Esophagus muscularis mucosa (tissue), 4 donors: ENCODE results near the gene PITPNM1. TPM values are rescaled to one million over a fixed set of nuclear protein-coding genes. Genes with fewer than 3 reads are reported as not detected.
"Not testable (repeated sequence)": the region's sequence is repeated elsewhere in the genome, so short reads cannot be mapped to it uniquely, and the experiment has no call there.

Source experiments
- DNase-seq: peaks from one replicate; pipeline ENCODE4 v3.0.0-alpha.2; 2017; ENCODE audit errors: extremely low spot score
- H3K27ac ChIP-seq, 4 donors: fragments of 200-600 bp; sonication (generic); replicated peaks in 1 of 4; 1 replicate in 3 of 4; 2 replicates in 1 of 4; pipeline ENCODE4 v1.5.1; 2016 to 2019; ENCODE audit warnings: mild to moderate bottlenecking in 1 of 4
- H3K27me3 ChIP-seq, 4 donors: fragments of 200-600 bp; sonication (generic); one replicate each; pipeline versions ENCODE4 v1.5.1 to v1.6.0; 2016 to 2019
- H3K36me3 ChIP-seq, 4 donors: fragments of 200-600 bp; sonication (generic); one replicate each; pipeline ENCODE4 v1.5.1; 2016 to 2019
- H3K4me1 ChIP-seq, 4 donors: fragments of 200-600 bp; sonication (generic); one replicate each; pipeline ENCODE4 v1.5.1; 2016 to 2019
- H3K4me3 ChIP-seq, 4 donors: fragments of 200-600 bp; sonication (generic); 1 replicate in 2 of 4; 2 replicates in 2 of 4; pipeline ENCODE4 v1.5.1; 2016 to 2019; ENCODE audit warnings: mild to moderate bottlenecking in 4 of 4, moderate library complexity in 1 of 4
- H3K9me3 ChIP-seq, 4 donors: fragments of 200-600 bp; sonication (generic); 1 replicate in 3 of 4; 2 replicates in 1 of 4; pipeline ENCODE4 v1.5.1; 2016 to 2019
- CTCF ChIP-seq, 3 experiments: fragments of 200-600 bp in 2 of 3; fragments of 450-650 bp in 1 of 3; sonication (generic) in 2 of 3; IDR thresholded peaks; one replicate each; pipeline ENCODE4 v1.5.1; 2017 to 2019; ENCODE audit warnings: antibody characterized with exemption in 3 of 3, mild to moderate bottlenecking in 2 of 3, moderate library complexity in 1 of 3
- EP300 ChIP-seq: sonication (generic); formaldehyde crosslinking; IDR thresholded peaks from one replicate; pipeline ENCODE4 v1.6.1; 2017; ENCODE audit warnings: antibody characterized with exemption
- POLR2A ChIP-seq: fragments of 450-650 bp; IDR thresholded peaks from one replicate; pipeline ENCODE4 v1.6.1; 2017; ENCODE audit warnings: antibody characterized with exemption, moderate library complexity, mild to moderate bottlenecking, low read depth
- POLR2AphosphoS5 ChIP-seq, 2 donors: sonication (generic); formaldehyde crosslinking; IDR thresholded peaks; one replicate each; pipeline ENCODE4 v1.6.1; 2017; ENCODE audit warnings: antibody characterized with exemption in 2 of 2
- WGBS: methylation state at CpG from one replicate; pipeline ENCODE4 v1.1.5; 2018; 5-methylcytosine and 5-hydroxymethylcytosine counted together
- intact Hi-C: fragments of 100-400 bp; cut with DNase I; formaldehyde crosslinking; loops from one replicate; pipeline ENCODE4 v1.15.1; 2023
- total RNA-seq, 4 donors: library from RNA; depleted of rRNA; stranded (reverse); fragments of >200 nt; gene quantifications; one replicate each; pipeline versions ENCODE4 v1.1.0 to v1.2.1, GENCODE V29; 2016

The PITPNM1 gene
- total RNA-seq, 4 donors from 2014 or later, result 11.6 to 23.6 (median 15.3) TPM

- no peak for DNase-seq
- 91% methylated on average over 25 of the region's 25 CpGs for WGBS
Observed at GRCh38 chr11:67489203-67489884, 15.8 kb downstream of the PITPNM1 start.

GRCh38 chr11:67486481-67487195 is 18.5 kb downstream of the PITPNM1 start:
- Histone ChIP-seq H3K36me3 (peaks cover 16 to 59% (median 45%) of the 10 kb centered on the region in 4 donors), H3K27me3 (no peaks in the 10 kb centered on the region), H3K4me3 (no peak overlapping the region), H3K27ac (no peak overlapping the region), H3K4me1 (peaks cover 18 to 54% (median 46%) of the 10 kb centered on the region in 4 donors), H3K9me3 (no peaks in the 10 kb centered on the region)
- intact Hi-C loops, result no loop called here
- no peak for TF ChIP-seq POLR2A
- TF ChIP-seq EP300, result no peak
- TF ChIP-seq CTCF (IDR thresholded peaks at IDR 0.05), result no peak
- TF ChIP-seq POLR2AphosphoS5 (IDR thresholded peaks at IDR 0.05), result no peak
- 92% methylated on average over 16 of the region's 20 CpGs for WGBS
- no peak for DNase-seq

More at GRCh38 chr11:67489203-67489884, 15.8 kb downstream of the PITPNM1 start:
- no peaks in the 10 kb centered on the region for H3K9me3 ChIP-seq
- intact Hi-C loops, result no loop called here
- peaks cover 22 to 85% (median 71%) of the 10 kb centered on the region in 4 donors for H3K36me3 ChIP-seq
- H3K27ac ChIP-seq, result no peak overlapping the region
- H3K4me3 ChIP-seq, result no peak overlapping the region
- peaks cover 6 to 37% (median 29%) of the 10 kb centered on the region in 4 donors for H3K4me1 ChIP-seq
- H3K27me3 ChIP-seq, result no peaks in the 10 kb centered on the region
- TF ChIP-seq EP300, result no peak
- no peak for TF ChIP-seq POLR2A
- no peak for TF ChIP-seq CTCF (IDR thresholded peaks at IDR 0.05)
- no peak for TF ChIP-seq POLR2AphosphoS5 (IDR thresholded peaks at IDR 0.05)

- 84% methylated on average over 7 of the region's 7 CpGs for WGBS
- H3K27me3 ChIP-seq, intact Hi-C loops, DNase-seq, H3K27ac ChIP-seq, H3K4me3 ChIP-seq, H3K9me3 ChIP-seq: not testable (repeated sequence)
- H3K36me3 ChIP-seq, result peaks cover 16 to 52% (median 38%) of the 10 kb centered on the region in 4 donors
- H3K4me1 ChIP-seq, result peaks cover 18 to 48% (median 41%) of the 10 kb centered on the region in 4 donors
Observed at GRCh38 chr11:67485873-67486361, 19.2 kb downstream of the PITPNM1 start.

- intact Hi-C loops, result no loop called here
- Histone ChIP-seq H3K4me1 (peaks cover 18 to 43% (median 38%) of the 10 kb centered on the region in 4 donors), H3K4me3 (no peak overlapping the region), H3K27me3 (no peaks in the 10 kb centered on the region), H3K36me3 (peaks cover 7 to 41% (median 28%) of the 10 kb centered on the region in 4 donors), H3K9me3 (no peaks in the 10 kb centered on the region), H3K27ac (no peak overlapping the region)
- DNase-seq, result no peak
- WGBS, result 73% methylated on average over 9 of the region's 11 CpGs
- TF ChIP-seq POLR2AphosphoS5 (IDR thresholded peaks at IDR 0.05), result no peak
- no peak for TF ChIP-seq POLR2A
- TF ChIP-seq EP300, result no peak
- no peak for TF ChIP-seq CTCF (IDR thresholded peaks at IDR 0.05)
Observed at GRCh38 chr11:67484847-67485311, 20.3 kb downstream of the PITPNM1 start.
